ENCODE measurements around the gene FER1L5.

Gene FER1L5

GRCh38 chr2:96633641-96634040, 8.9 kb upstream of the FER1L5 start:
- no peak for TF ChIP-seq CTCF (IDR thresholded peaks at IDR 0.05; ENCODE audit: borderline replicate concordance, insufficient read depth, low read depth, low read length)
- no peak overlapping the region for H3K4me3 ChIP-seq (ENCODE audit: low read depth, low read length)

- TF ChIP-seq CTCF (IDR thresholded peaks at IDR 0.05; ENCODE audit: borderline replicate concordance, insufficient read depth, low read depth, low read length), result no peak
- H3K4me3 ChIP-seq (ENCODE audit: low read depth, low read length), result peak overlapping the region; percentile 53
Measured at GRCh38 chr2:96636551-96637171, 5.9 kb upstream of the FER1L5 start.

- no peak for TF ChIP-seq CTCF (IDR thresholded peaks at IDR 0.05; ENCODE audit: borderline replicate concordance, insufficient read depth, low read depth, low read length)
- H3K4me3 ChIP-seq (ENCODE audit: low read depth, low read length), result peak overlapping the region; percentile 53
Measured at GRCh38 chr2:96637385-96638143, 5.0 kb upstream of the FER1L5 start.

- TF ChIP-seq CTCF (IDR thresholded peaks at IDR 0.05; ENCODE audit: borderline replicate concordance, insufficient read depth, low read depth, low read length), result no peak
- peak within 1 kb of the TSS; percentile 53 for H3K4me3 ChIP-seq (ENCODE audit: low read depth, low read length)
Measured at GRCh38 chr2:96638144-96639121, 4.1 kb upstream of the FER1L5 start, which contains the start of gene KANSL3. Gene KANSL3, minus strand, starts transcription at chr2:96638312. Its CDS starts 1,177 bp downstream, at chr2:96637135.

GRCh38 chr2:96647681-96648080, 5.1 kb downstream of the FER1L5 start:
- no peak overlapping the region for H3K4me3 ChIP-seq (ENCODE audit: low read depth, low read length)
- TF ChIP-seq CTCF (IDR thresholded peaks at IDR 0.05; ENCODE audit: borderline replicate concordance, insufficient read depth, low read depth, low read length), result no peak

- no peak overlapping the region for H3K4me3 ChIP-seq (ENCODE audit: low read depth, low read length)
- no peak for TF ChIP-seq CTCF (IDR thresholded peaks at IDR 0.05; ENCODE audit: borderline replicate concordance, insufficient read depth, low read depth, low read length)
Measured at GRCh38 chr2:96648306-96648930, 5.9 kb downstream of the FER1L5 start.
